Parathyroid adenoma (tissue), 2 donors: ENCODE measurements around the gene RPP25.
"Not testable (repeated sequence)": the region's sequence is repeated elsewhere in the genome, so short reads cannot be mapped to it uniquely, and the experiment has no call there.

ENCODE experiments used
- H2AFZ ChIP-seq: fragments of 300-600 bp; sonication (generic); one replicate; pipeline ENCODE4 v1.7.0; 2017; ENCODE audit warnings: antibody characterized with exemption, mild to moderate bottlenecking
- H3K27ac ChIP-seq: fragments of 300-600 bp; sonication (generic); one replicate; pipeline ENCODE4 v1.7.0; 2017
- H3K27me3 ChIP-seq: fragments of 300-600 bp; sonication (generic); one replicate; pipeline ENCODE4 v1.7.0; 2017; ENCODE audit warnings: low read length; ENCODE audit not compliant: control insufficient read depth, insufficient read depth
- H3K36me3 ChIP-seq: fragments of 300-600 bp; sonication (generic); one replicate; pipeline ENCODE4 v1.7.0; 2017; ENCODE audit warnings: low read length; ENCODE audit not compliant: control insufficient read depth, insufficient read depth
- H3K4me1 ChIP-seq: fragments of 300-600 bp; sonication (generic); one replicate; pipeline ENCODE4 v1.7.0; 2017; ENCODE audit warnings: control low read depth
- H3K4me2 ChIP-seq: fragments of 300-600 bp; sonication (generic); one replicate; pipeline ENCODE4 v1.7.0; 2017; ENCODE audit warnings: low read length
- H3K4me3 ChIP-seq: fragments of 300-600 bp; sonication (generic); one replicate; pipeline ENCODE4 v1.7.0; 2017; ENCODE audit warnings: low read depth, low read length
- H3K79me2 ChIP-seq: fragments of 300-600 bp; sonication (generic); one replicate; pipeline ENCODE4 v1.7.0; 2017; ENCODE audit warnings: control low read depth
- H3K9ac ChIP-seq: fragments of 300-600 bp; sonication (generic); one replicate; pipeline ENCODE4 v1.7.0; 2017; ENCODE audit warnings: mild to moderate bottlenecking
- H3K9me3 ChIP-seq: fragments of 300-600 bp; sonication (generic); one replicate; pipeline ENCODE4 v1.7.0; 2017; ENCODE audit warnings: low read length; ENCODE audit not compliant: control insufficient read depth
- CTCF ChIP-seq: fragments of 300-600 bp; sonication (generic); IDR thresholded peaks from one replicate; pipeline ENCODE4 v1.7.0; 2017; ENCODE audit warnings: antibody characterized with exemption, mild to moderate bottlenecking
- donor health status: primary hyperparathyroidism.

RPP25 gene

DNA sequence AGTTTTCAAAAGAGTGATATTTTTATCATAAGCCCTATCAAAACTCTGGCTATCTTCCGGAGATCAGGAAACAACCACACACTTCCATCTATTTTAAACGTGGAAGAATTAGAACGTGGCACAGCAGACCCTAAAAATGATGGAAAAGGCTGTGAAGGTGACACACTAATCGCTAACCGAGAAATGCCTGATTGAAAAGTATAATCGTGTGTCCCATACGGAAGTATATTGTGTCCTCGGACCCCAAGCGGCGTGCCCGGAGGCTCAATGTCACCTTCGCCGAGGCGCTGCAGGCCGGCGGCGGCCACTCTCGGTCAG lies 19.3 kb downstream of the RPP25 start:
- Histone ChIP-seq H3K9ac (peak overlapping the region; percentile 67), H3K36me3 (no peaks in the 10 kb centered on the region), H3K4me3 (peak overlapping the region; percentile 97), H2AFZ (peak overlapping the region; percentile 81), H3K9me3 (no peaks in the 10 kb centered on the region), H3K4me2 (peak overlapping the region; percentile 80), H3K27me3 (no peaks in the 10 kb centered on the region), H3K27ac (peak overlapping the region; percentile 97), H3K4me1 (no peaks in the 10 kb centered on the region), H3K79me2 (peaks cover 15% of the 10 kb centered on the region)
- TF ChIP-seq CTCF: no peak

DNA sequence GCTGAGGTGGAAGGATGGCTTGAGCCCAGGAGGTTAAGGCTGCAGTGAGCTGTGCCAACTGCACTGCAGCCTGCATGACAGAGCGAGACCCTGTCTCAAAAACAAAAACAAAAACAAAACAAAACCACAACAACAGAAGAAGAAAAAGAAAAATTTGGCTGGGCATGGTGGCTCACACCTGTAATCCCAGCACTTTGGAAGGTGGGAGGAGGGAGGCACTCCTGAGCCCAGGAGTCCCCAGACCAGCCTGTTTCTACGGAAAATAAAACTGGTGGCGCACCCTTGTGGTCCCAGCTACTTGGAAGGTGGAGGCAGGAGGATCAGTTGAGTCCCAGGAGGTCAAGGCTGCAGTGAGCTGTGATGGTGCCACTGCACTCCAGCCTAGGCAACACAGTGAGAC lies 21.4 kb downstream of the RPP25 start:
- Histone ChIP-seq H3K79me2 (peaks cover 15% of the 10 kb centered on the region), H3K4me2 (peak overlapping the region; percentile 31)
- not testable (repeated sequence) for H3K36me3 ChIP-seq, H2AFZ ChIP-seq, H3K4me1 ChIP-seq, H3K4me3 ChIP-seq, H3K9ac ChIP-seq, H3K27me3 ChIP-seq, H3K9me3 ChIP-seq, H3K27ac ChIP-seq

GRCh38 chr15:74933573-74933972 lies 23.0 kb downstream of the RPP25 start:
- H3K9ac ChIP-seq: no peak overlapping the region
- peak overlapping the region; percentile 8 for H3K4me2 ChIP-seq
- H3K79me2 ChIP-seq: peaks cover 18% of the 10 kb centered on the region
- no peak overlapping the region for H3K4me3 ChIP-seq
- H2AFZ ChIP-seq: no peak overlapping the region
- H3K27ac ChIP-seq: no peak overlapping the region
- H3K9me3 ChIP-seq: no peaks in the 10 kb centered on the region
- H3K4me1 ChIP-seq: no peaks in the 10 kb centered on the region
- H3K27me3 ChIP-seq: no peaks in the 10 kb centered on the region
- no peaks in the 10 kb centered on the region for H3K36me3 ChIP-seq
- no peak for TF ChIP-seq CTCF

DNA sequence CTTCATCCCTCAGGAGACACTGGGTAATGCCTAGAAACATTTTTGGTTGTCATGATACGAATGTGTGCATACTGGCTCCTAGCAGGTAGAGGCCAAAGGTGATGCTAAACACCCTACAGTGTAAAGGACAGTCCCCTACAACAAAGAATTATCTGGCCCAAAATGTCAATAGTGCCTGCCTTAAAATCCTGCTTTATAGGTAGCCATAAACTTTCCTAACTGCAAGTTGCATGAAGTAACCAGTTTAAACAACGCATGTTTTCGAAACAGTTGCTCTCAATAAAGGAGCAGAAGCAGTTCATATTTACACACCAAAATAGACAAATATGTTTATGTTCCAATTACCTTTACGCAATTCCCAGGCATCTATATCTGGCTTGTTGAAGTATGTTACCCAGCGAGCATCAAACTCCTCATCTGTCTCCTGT lies 27.8 kb downstream of the RPP25 start:
- Histone ChIP-seq H3K4me3 (no peak overlapping the region), H2AFZ (no peak overlapping the region), H3K36me3 (no peaks in the 10 kb centered on the region), H3K9me3 (no peaks in the 10 kb centered on the region), H3K79me2 (peaks cover 10% of the 10 kb centered on the region), H3K27me3 (no peaks in the 10 kb centered on the region), H3K9ac (no peak overlapping the region), H3K27ac (no peak overlapping the region), H3K4me1 (no peaks in the 10 kb centered on the region), H3K4me2 (no peak overlapping the region)
- TF ChIP-seq CTCF: no peak

DNA sequence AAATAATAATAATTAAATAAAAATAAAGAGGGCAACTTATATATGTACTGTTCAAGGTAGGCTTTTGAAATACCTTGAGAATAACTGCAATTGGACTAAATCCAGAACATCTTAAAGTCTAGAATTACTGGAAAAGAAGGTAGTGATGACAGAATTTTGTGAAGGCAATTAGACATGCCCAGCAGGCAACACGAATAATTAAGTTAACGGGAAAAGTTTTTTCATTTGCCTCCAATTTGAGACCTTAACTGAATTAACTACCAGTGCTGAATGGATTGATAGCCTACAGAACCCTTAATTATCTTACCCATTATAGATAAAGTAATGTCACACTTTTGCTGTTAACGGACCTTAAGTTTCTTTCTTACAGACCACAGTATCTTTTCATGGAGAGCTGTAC lies 32.0 kb downstream of the RPP25 start:
- no peak overlapping the region for H3K9ac ChIP-seq
- TF ChIP-seq CTCF: no peak
- no peaks in the 10 kb centered on the region for H3K9me3 ChIP-seq
- H3K27ac ChIP-seq: no peak overlapping the region
- no peak overlapping the region for H3K4me2 ChIP-seq
- no peak overlapping the region for H3K4me3 ChIP-seq
- H3K79me2 ChIP-seq: peaks cover 4% of the 10 kb centered on the region
- no peaks in the 10 kb centered on the region for H3K36me3 ChIP-seq
- H3K27me3 ChIP-seq: no peaks in the 10 kb centered on the region
- no peaks in the 10 kb centered on the region for H3K4me1 ChIP-seq
- no peak overlapping the region for H2AFZ ChIP-seq
